ENCODE results near the gene ATP7A. TPM values are rescaled to one million over a fixed set of nuclear protein-coding genes. Genes with fewer than 3 reads are reported as not detected.
"Not testable (repeated sequence)": the region's sequence is repeated elsewhere in the genome, so short reads cannot be mapped to it uniquely, and the experiment has no call there.

ATP7A gene
- total RNA-seq, 4 donors from 2014 or later: 11.4 to 22.9 (median 14.4) TPM

GRCh38 chrX:78042601-78043000, 132.1 kb downstream of the ATP7A start:
- Histone ChIP-seq H3K9me3 (no peaks in the 10 kb centered on the region), H3K27me3 (no peaks in the 10 kb centered on the region), H3K4me3 (replicated peaks in 1 of 3) (no peak overlapping the region), H3K36me3 (no peaks in the 10 kb centered on the region), H3K4me1 (no peaks in the 10 kb centered on the region), H3K27ac (no peak overlapping the region)
- intact Hi-C loops (cut with DNase I): no loop called here
- TF ChIP-seq CTCF (IDR thresholded peaks at IDR 0.05): no peak
- TF ChIP-seq POLR2A (IDR thresholded peaks at IDR 0.05): no peak
- DNase-seq: no peak
- 91 to 92% methylated on average over 1 of the region's 1 CpG for WGBS, 2 donors

- no peak for TF ChIP-seq POLR2A (IDR thresholded peaks at IDR 0.05)
- TF ChIP-seq CTCF (IDR thresholded peaks at IDR 0.05): no peak
- Histone ChIP-seq H3K27ac (no peak overlapping the region), H3K27me3 (no peaks in the 10 kb centered on the region), H3K4me3 (replicated peaks in 1 of 3) (no peak overlapping the region), H3K36me3 (no peaks in the 10 kb centered on the region), H3K9me3 (no peaks in the 10 kb centered on the region), H3K4me1 (no peaks in the 10 kb centered on the region)
- intact Hi-C loops (cut with DNase I): no loop called here
- no peak for DNase-seq
- WGBS, 2 donors: 92 to 95% methylated on average over 3 to 4 of the region's 4 CpGs
Measured at GRCh38 chrX:78046362-78046761, 135.9 kb downstream of the ATP7A start.

- Histone ChIP-seq H3K27me3 (no peaks in the 10 kb centered on the region), H3K36me3 (no peaks in the 10 kb centered on the region), H3K9me3 (no peaks in the 10 kb centered on the region), H3K4me1 (no peaks in the 10 kb centered on the region), H3K27ac (no peak overlapping the region), H3K4me3 (replicated peaks in 1 of 3) (no peak overlapping the region)
- no peak for DNase-seq
- intact Hi-C loops (cut with DNase I): no loop called here
- TF ChIP-seq POLR2A (IDR thresholded peaks at IDR 0.05): no peak
- TF ChIP-seq CTCF (IDR thresholded peaks at IDR 0.05): no peak
- 76 to 77% methylated on average over 2 of the region's 2 CpGs for WGBS, 2 donors
Measured at GRCh38 chrX:78048052-78048451, 137.6 kb downstream of the ATP7A start.

GRCh38 chrX:78063687-78064086, 153.2 kb downstream of the ATP7A start:
- H3K4me1 ChIP-seq: no peaks in the 10 kb centered on the region
- no peaks in the 10 kb centered on the region for H3K9me3 ChIP-seq
- TF ChIP-seq POLR2A (IDR thresholded peaks at IDR 0.05) (no peak), CTCF (IDR thresholded peaks at IDR 0.05) (no peak)
- no peak overlapping the region for H3K4me3 ChIP-seq (replicated peaks in 1 of 3)
- no peaks in the 10 kb centered on the region for H3K36me3 ChIP-seq
- H3K27ac ChIP-seq: no peak overlapping the region
- no peak for DNase-seq
- no peaks in the 10 kb centered on the region for H3K27me3 ChIP-seq
- intact Hi-C loops (cut with DNase I): no loop called here

- TF ChIP-seq CTCF (IDR thresholded peaks at IDR 0.05) (no peak), POLR2A (IDR thresholded peaks at IDR 0.05) (no peak)
- Histone ChIP-seq H3K27ac (no peak overlapping the region), H3K36me3 (no peaks in the 10 kb centered on the region), H3K27me3 (no peaks in the 10 kb centered on the region), H3K4me1 (no peaks in the 10 kb centered on the region), H3K9me3 (no peaks in the 10 kb centered on the region), H3K4me3 (replicated peaks in 1 of 3) (no peak overlapping the region)
- intact Hi-C loops (cut with DNase I): no loop called here
- no peak for DNase-seq
- 82 to 93% methylated on average over 4 of the region's 4 CpGs for WGBS, 2 donors
Measured at GRCh38 chrX:78064152-78064551, 153.7 kb downstream of the ATP7A start.

- H3K27ac ChIP-seq; H3K4me1 ChIP-seq; H3K4me3 ChIP-seq (replicated peaks in 1 of 3); H3K9me3 ChIP-seq; H3K27me3 ChIP-seq; H3K36me3 ChIP-seq; DNase-seq; intact Hi-C loops (cut with DNase I): not testable (repeated sequence)
- 82 to 87% methylated on average over 6 of the region's 6 CpGs for WGBS, 2 donors
Measured at GRCh38 chrX:78064698-78065601, 154.5 kb downstream of the ATP7A start.
